HFFc6 (cell line): ENCODE results near the gene MRAS. TPM values are rescaled to one million over a fixed set of nuclear protein-coding genes. Genes with fewer than 3 reads are reported as not detected.

Experiments used
- DNase-seq: peaks from one replicate; pipeline ENCODE4 v3.0.0-alpha.2; 2018
- H3K27ac Mint-ChIP-seq: 2 replicates; pipeline ENCODE4 v1.8.0; 2020; ENCODE audit warnings: mild to moderate bottlenecking, mixed read lengths
- H3K27me3 Mint-ChIP-seq: 2 replicates; pipeline ENCODE4 v1.8.0; 2021; ENCODE audit warnings: mild to moderate bottlenecking, moderate library complexity, mixed read lengths; ENCODE audit not compliant: insufficient read depth
- H3K36me3 Mint-ChIP-seq: 2 replicates; pipeline ENCODE4 v1.8.0; 2021; ENCODE audit warnings: low read depth, mixed read lengths
- H3K4me1 Mint-ChIP-seq: 2 replicates; pipeline ENCODE4 v1.8.0; 2020; ENCODE audit warnings: low read depth, mixed read lengths
- H3K4me3 Mint-ChIP-seq: 2 replicates; pipeline ENCODE4 v1.8.0; 2020; ENCODE audit warnings: mild to moderate bottlenecking, moderate library complexity, mixed read lengths
- H3K9me3 Mint-ChIP-seq: 2 replicates; pipeline ENCODE4 v1.8.0; 2020; ENCODE audit warnings: mild to moderate bottlenecking, mixed read lengths
- CTCF ChIP-seq: fragments of 200-600 bp; sonication (generic); IDR thresholded peaks from 2 replicates; pipeline ENCODE4 v1.5.0; 2021; ENCODE audit warnings: antibody characterized with exemption, mild to moderate bottlenecking
- total RNA-seq, 6 experiments: library from RNA; stranded (reverse); fragmentation: NEBNext Ultra II Directional; extraction: Animal tissue kit (Norgen Biotek cat#: 25700); gene quantifications; 2 replicates in 1 of 6; 3 replicates in 5 of 6; pipeline ENCODE4 v1.2.3, GENCODE V29; 2021

MRAS gene
- total RNA-seq, 6 experiments from 2014 or later, result 62.7 to 97.4 (median 76.1) TPM

DNA sequence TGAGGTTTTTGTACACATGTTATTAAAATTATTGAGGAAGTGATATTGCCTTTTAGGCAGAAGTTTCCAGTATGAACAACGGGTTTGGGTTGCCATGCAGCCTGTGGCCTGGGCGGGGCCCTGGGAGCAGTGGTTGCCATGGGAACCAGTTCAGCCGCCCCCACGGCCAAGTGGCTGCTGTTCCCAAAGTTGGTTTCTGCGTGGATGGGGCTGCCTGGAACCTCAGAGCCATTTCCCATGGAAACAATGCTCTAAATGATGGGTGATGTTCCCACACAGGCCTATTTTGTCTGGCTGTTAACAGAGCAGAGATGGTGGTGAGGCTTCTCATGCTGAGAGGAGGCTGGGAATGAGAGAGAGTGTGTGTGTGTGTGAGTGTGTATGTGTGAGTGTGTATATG lies 19.5 kb downstream of the MRAS start:
- no peak overlapping the region for H3K4me3 Mint-ChIP-seq
- DNase-seq, result no peak
- H3K27ac Mint-ChIP-seq, result no peak overlapping the region
- peaks cover 10% of the 10 kb centered on the region for H3K4me1 Mint-ChIP-seq
- H3K36me3 Mint-ChIP-seq, result no peaks in the 10 kb centered on the region
- H3K27me3 Mint-ChIP-seq, result no peaks in the 10 kb centered on the region
- H3K9me3 Mint-ChIP-seq, result no peaks in the 10 kb centered on the region
- no peak for TF ChIP-seq CTCF

DNA sequence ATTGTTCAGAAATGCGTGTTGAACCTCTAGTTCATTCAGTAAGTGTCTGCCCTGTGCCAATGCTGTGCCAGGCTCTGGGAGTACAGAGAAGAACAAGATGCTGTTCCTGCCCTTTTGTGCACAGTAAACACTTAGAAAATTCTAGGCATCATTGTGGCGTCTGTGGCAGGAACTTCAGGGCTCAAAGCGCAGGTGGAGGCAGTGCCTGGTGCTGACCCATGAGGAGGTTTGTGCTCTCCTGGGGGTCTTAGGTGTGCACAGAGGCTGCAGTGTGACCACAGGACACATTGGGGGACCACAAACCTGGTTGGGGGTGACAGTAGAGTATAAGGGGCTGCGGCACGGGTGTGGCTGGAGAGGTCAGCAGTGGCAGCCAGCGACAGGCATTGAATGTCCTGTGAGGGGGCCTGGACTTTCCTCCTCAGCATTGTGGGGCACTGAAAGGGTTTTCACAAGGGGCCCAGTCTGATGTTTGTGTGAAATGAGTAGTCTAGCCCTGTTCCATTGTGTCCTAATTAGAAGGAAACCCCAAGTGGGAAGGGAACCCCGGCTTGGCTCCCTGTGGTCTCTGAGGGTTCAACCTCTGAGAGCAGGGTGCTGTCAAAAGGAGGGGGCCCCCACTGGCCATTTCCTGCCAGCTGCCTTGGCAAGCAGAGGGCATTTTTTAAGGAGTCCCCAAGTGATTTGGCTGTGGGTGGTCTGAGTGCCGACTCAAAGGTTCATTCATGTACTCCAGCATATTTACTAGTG lies 20.9 kb downstream of the MRAS start:
- no peak overlapping the region for H3K27ac Mint-ChIP-seq
- H3K4me3 Mint-ChIP-seq, result no peak overlapping the region
- no peaks in the 10 kb centered on the region for H3K9me3 Mint-ChIP-seq
- peaks cover 16% of the 10 kb centered on the region for H3K4me1 Mint-ChIP-seq
- no peak for TF ChIP-seq CTCF
- H3K36me3 Mint-ChIP-seq, result peaks cover 5% of the 10 kb centered on the region; the same call in 1 of the 2 replicates
- DNase-seq, result no peak
- H3K27me3 Mint-ChIP-seq, result no peaks in the 10 kb centered on the region

DNA sequence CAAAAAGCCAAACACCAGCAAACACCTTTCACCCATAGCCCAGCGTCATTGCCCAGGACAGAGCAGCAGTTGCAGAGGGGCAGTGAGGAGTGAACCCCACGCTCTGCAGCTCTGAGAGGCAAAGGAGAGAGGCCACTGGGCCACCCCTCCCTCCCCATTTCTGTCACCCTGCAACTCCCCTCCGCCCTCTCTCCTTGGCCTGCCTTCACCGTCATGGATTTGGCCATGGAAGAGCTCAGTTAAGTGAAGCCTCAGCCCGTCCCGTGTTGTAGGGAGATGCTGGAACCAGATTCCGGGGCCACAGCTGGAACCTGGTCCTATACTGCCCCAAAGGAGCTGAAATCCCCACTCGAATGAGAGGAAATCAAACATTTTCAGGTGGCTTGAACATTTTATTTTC lies 21.9 kb downstream of the MRAS start:
- Mint-ChIP-seq H3K27me3 (no peaks in the 10 kb centered on the region), H3K4me1 (peaks cover 16% of the 10 kb centered on the region), H3K27ac (no peak overlapping the region), H3K36me3 (peaks cover 9% of the 10 kb centered on the region; the same call in 1 of the 2 replicates), H3K9me3 (no peaks in the 10 kb centered on the region), H3K4me3 (no peak overlapping the region)
- DNase-seq, result no peak
- no peak for TF ChIP-seq CTCF

DNA sequence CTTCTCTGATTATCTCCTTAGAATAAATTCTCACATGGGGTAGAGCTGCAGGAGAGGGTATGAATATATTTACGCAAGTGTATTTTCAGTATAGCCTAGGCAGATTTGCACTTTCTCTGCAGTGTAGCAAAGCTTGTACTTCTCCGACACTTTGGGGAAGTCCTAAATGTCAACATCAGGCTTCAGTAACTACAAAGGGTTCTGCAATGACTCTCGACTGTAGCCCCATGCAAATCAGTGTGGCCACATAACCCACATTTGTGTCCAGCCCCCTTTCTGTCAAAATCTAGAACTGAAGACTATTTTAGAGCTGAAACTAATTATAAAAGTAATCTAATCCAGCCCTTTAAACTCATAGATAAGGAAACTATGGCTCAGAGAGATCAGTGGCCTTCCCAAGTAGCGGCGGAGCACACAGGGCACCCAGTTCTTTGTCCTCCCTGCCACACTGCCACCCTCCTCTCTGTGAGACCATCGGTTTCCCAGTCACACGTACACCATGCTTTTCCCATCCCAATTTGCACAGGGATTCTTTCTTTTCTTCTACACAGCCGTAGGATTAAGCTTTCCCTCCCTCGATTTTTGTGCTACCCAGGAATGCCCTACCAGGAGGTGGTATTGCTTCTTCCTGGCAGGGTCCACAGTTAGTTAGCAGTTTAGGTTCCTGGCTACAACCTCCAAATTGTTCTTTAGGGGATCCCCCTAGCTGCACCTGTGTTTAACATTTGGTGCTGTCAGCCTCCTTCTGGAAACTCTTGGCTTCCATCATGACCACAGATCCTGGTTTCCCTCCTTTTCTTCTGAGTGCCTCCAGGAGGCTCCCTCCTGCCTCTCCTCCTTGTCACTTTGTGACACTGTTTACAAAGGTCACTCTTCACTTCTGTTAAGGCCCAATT lies 22.9 kb downstream of the MRAS start:
- no peak overlapping the region for H3K4me3 Mint-ChIP-seq
- H3K36me3 Mint-ChIP-seq, result peaks cover 9% of the 10 kb centered on the region; the same call in 1 of the 2 replicates
- TF ChIP-seq CTCF, result no peak
- peaks cover 16% of the 10 kb centered on the region for H3K4me1 Mint-ChIP-seq
- H3K27ac Mint-ChIP-seq, result no peak overlapping the region
- no peaks in the 10 kb centered on the region for H3K9me3 Mint-ChIP-seq
- no peak for DNase-seq
- H3K27me3 Mint-ChIP-seq, result no peaks in the 10 kb centered on the region

DNA sequence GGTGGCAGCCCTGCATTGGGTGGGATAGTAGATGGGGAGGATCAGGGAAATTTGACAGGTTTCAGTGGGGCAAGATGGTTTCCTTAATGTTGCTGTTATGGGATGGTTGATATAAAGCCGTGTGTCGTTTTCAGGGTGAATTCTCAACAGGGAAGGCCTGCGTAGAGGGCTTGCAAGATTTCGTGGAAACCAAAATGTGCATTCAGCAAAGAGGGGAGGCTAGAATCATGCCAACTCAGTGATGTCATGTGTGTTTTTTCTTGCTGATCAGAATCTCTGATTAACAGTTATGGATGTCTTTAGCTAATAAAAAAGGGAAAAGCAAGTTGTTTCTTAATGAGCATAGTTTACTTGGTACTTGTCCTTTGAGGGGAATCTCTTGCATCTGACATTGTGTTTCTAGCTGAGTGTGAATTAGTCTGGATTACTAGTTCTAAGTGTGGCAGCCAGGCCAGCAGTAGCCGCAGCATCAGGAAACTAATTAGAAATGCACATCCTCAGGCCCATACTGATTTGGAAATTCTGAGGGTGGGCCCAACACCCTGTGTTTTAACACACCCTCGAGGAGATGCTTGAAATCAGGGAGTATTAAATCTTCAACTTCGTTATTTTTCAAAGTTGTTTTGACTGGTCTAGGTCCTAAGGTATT lies 24.8 kb downstream of the MRAS start:
- Mint-ChIP-seq H3K36me3 (peaks cover 9% of the 10 kb centered on the region; the same call in 1 of the 2 replicates), H3K4me3 (no peak overlapping the region), H3K27ac (no peak overlapping the region), H3K27me3 (no peaks in the 10 kb centered on the region), H3K4me1 (0 out of 2 replicates have a peak, but pooled peaks cover 7% of the 10 kb centered on the region), H3K9me3 (no peaks in the 10 kb centered on the region)
- DNase-seq, result no peak
- no peak for TF ChIP-seq CTCF
